HG02642 (cell line): Measurements from ENCODE around the gene SDF2L1.
"Not testable (repeated sequence)": the region's sequence is repeated elsewhere in the genome, so short reads cannot be mapped to it uniquely, and the experiment has no call there.

Experiments
- ATAC-seq: cut with Tn5 transposase; IDR thresholded peaks from one replicate; pipeline ENCODE4 v1.9.1; 2021; ENCODE audit warnings: mild to moderate bottlenecking; ENCODE audit not compliant: unreplicated experiment, poor library complexity

SDF2L1 gene

DNA sequence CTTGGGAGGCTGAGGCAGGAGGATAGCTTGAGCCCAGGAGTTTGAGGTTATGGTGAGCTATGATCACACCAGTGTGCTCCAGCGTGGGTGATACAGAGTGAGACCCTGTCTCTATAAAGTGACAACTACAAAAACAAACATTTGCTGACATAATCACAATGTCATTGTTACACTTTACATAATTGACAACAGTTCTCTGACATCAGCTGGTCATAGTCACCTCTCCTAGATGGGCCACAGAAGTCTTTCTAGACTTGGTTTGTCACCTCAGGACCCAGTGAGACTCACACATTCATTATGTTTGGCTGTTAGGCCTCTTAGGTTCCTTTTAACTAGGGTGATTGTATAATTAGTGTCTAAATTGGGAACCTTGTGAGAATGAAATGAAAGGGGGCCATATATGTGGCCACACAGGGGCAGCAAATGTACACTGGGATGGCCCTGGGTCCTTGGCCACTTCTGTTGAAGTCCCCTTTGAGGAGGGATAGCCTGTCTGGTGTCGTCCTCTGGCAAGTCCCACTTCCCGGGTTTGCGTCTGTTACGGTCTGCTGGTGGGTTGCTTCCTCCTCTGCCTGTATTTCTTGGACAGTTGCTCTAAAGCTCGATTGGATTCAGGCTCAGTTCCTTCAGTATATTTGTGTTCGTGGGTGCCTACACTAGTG is 17.9 kb downstream of the SDF2L1 start:
- no peak for ATAC-seq

GRCh38 chr22:21660904-21661303 is 18.8 kb downstream of the SDF2L1 start:
- ATAC-seq: no peak

GRCh38 chr22:21661991-21662390 is 19.9 kb downstream of the SDF2L1 start:
- no peak for ATAC-seq

- ATAC-seq: no peak
These were observed 21.6 kb downstream of the SDF2L1 start for GRCh38 chr22:21663738-21664137.

DNA sequence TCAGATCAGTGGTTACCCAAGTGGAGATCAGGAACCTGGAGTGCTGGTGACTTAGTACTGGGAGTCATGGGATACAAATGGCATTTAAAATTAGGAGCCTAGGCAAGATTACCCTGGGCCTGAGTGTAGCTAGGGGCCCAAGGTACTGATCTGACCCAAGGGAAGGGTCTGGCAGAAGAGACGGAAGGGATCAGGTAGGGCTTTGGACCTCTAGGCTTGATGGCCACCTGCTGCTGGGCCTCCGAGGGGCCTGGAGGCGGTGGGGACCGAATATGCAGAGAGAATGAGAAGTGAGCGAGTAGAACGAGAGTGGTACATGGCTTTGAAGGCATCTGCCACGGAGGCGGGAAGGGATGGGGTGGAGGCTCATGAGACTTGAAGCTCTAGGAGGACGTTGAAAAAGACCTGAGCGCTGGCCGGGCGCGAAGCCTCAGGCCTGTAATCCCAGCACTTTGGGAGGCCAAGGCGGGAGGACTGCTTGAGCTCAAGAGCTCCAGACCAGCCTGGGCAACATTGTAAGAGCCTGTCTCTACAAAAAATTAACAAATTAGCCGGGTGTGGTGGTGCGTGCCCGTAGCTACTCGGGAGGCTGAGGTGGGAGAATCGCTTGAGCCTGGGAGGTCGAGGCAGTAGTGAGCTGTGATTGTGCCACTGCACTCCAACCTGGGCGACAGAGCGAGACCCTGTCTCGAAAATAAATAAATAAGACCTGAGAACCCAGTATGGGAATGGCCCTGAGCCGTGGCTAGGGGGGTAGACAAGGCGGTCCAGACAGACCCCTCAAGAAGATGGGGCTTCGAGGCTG is 23.1 kb downstream of the SDF2L1 start:
- ATAC-seq: no peak

GRCh38 chr22:21666786-21667185 is 24.7 kb downstream of the SDF2L1 start:
- no peak for ATAC-seq

DNA sequence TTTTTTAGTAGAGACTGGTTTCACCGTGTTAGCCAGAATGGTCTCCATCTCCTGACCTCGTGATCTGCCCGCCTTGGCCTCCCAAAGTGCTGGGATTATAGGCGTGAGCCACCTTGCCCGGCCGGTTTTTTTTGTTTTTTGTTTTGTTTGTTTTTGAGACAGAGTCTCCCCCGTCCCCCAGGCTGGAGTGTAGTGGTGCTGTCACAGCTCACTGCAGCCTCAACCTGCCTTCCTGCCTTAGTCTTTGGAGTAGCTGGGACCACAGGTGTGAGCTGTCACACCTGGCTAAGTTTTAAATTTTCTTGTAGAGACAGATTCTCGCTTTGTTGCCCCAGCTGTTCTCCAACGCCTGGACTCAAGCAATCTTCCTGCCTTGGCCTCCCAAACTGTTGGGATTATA is 26.9 kb downstream of the SDF2L1 start:
- ATAC-seq: no peak

GRCh38 chr22:21672107-21672629 is 30.1 kb downstream of the SDF2L1 start:
- no peak for ATAC-seq

DNA sequence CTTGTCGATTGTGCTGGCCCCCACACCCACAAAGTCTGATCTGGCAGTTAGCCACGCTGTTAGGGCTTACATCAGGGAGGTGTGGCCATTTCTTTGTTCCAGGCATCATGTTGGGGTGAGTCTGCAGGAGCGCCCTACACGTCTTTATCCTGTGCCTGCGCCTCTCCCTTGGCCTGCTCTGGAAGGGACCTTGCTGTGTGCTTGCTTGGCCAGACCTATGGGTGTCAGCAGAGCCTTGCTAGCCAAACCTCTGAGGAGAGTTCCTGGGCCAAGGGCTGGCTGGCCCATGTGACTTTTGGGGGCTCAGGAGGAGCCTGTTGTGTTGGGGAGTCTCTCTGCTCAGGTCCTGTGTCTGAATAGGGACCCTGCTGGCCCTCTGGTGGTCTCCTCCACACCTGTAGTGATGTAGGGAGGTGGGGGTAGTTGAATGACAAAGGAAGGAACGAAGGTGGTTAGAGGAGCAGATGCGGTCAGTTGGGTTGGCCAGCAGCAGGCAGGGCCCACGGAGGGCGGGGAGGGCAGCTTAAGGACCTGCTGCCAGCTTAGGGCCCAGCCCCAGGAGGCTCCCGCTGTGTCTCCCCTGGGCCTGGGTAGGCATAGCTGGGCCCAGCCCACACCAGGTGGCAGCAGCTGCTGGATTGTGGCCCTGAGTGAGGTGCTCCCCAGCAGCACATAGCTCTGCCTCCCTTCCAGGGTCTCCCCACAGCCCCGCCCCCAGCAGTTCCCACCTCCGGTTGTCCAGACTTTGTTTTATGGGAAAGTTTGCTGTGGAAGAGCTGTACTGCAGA is 31.6 kb downstream of the SDF2L1 start:
- ATAC-seq: no peak

GRCh38 chr22:21674638-21675245 is 32.6 kb downstream of the SDF2L1 start:
- ATAC-seq: no peak

DNA sequence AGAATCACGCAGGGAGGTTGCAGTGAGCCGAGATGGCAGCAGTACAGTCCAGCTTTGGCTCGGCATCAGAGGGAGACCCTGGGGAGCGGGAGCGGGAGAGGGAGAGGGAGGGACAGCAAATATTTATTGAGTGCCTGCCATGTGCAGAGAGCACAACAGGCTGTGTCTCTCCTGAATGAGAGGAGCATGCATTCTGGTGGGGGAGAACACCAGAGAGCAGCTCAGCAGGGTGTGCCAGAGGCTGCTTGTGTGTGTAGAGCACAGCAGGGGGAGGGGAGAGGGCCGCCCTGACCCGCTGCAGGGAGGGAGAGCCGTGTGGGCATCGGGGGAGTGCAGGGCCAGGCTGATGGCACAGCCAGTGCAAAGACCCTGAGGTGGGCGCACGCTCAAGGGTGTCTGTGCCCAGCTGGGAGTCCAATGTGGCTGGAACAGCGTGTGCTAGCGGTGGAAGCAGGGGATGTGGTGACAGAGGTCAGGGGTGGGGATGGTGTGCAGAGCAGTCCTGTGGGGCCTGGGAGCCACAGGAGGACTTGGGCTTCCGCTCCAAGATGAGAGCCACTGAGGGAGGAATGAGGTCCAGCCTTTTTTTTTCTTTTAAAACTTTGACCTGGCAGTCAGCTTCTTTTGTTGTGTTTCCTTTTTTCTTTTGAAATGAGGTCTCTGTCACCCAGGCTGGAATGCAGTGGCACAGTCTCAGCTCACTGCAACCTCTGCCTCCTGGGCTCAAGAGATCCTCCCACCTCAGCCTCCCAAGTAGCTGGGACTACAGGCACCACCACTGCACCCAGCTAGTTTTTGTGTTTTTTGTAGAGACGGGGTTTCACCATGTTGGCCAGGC is 35.7 kb downstream of the SDF2L1 start:
- ATAC-seq: no peak

- not testable (repeated sequence) for ATAC-seq
These were observed 36.7 kb downstream of the SDF2L1 start for GRCh38 chr22:21678842-21679241.

DNA sequence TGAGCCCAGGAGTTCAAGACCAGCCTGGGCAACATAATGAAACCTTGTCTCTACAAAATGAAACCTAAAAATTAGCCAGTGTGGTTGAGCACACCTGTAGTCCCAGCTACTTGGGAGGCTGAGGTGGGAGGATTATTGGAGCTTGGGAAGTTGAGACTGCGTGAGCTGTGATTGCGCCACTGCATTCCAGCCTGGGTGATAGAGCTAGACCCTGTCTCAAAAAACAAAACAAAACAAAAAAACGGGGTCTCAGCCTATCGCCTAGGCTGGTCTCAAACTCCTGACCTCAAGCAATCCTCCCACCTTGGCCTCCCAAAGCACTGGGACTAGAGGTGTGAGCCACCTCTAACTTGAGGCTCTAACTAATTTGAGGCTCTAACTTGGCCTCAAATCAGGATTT is 37.3 kb downstream of the SDF2L1 start:
- no peak for ATAC-seq

DNA sequence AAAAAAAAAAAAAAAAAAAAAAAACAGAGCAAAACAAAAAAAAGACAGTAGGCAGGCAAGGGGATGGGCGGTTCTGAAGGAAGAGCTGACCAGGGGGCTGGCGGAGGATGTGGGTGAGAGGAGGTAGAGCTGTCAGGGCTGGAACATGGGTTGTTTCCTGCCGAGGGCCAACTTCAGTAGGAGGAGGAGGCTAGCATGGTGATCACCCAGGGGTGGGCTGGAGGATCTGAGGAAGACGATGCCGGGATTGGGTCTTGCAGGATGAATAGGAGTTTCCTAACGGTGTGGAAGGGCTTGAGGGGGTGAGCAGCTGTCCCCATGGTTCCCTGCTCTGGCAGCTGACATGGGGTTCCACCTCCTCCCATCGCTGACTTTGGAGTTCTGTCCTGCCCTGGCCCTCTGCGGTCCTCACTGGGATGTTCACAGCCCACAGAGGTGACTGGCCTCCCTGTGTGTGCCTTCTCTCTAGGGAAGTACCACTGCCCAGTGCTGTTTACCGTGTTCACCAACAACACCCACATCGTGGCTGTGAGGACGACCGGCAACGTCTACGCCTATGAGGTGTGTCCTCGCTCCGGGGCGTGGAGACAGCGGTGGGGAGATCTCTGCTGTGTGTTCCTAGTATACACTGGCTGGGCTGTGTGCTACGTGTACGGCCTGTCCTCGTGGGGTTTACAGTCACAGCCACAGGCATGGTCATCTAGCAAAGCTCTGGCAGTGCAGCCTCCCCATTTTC is 38.9 kb downstream of the SDF2L1 start:
- ATAC-seq: no peak

DNA sequence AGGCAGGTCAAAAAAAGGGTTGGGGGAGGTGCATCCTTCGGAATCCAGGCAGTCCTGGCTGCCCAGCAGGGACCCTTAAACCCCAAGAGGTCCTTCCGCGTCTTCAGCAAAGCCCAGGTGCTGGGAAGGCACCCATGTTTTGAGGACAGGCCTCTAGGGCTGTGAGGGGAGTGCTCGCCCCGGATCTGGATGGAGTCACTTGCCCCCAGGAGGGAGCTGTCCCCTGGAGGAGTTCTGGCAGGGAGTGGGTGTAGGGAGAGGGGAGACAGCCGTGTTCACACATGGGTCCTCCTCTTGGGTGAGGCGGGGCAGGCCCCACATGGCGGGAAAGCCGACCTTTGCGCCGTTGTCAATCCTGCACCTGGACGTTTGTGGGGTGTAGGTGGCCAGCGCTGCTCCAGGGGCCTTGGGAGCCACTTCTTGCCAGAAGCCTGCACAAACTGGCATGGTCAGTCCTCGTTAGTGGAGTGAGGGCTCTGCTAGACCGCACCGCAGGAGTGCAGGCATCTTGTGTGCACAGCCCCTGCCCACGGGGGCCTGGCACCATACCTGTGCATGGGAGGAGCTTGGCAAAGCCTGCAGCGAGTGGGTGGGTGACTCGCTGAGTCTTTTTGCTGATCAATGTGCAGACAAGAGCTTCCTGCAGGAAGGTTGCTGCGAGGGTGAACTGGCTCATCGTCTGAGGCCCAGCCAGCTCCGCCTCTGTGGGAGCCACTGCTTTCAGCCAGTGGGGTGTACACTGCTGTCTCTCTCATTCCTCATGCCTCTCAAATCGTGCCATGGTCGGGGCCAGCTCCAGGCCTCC is 39.7 kb downstream of the SDF2L1 start:
- no peak for ATAC-seq

DNA sequence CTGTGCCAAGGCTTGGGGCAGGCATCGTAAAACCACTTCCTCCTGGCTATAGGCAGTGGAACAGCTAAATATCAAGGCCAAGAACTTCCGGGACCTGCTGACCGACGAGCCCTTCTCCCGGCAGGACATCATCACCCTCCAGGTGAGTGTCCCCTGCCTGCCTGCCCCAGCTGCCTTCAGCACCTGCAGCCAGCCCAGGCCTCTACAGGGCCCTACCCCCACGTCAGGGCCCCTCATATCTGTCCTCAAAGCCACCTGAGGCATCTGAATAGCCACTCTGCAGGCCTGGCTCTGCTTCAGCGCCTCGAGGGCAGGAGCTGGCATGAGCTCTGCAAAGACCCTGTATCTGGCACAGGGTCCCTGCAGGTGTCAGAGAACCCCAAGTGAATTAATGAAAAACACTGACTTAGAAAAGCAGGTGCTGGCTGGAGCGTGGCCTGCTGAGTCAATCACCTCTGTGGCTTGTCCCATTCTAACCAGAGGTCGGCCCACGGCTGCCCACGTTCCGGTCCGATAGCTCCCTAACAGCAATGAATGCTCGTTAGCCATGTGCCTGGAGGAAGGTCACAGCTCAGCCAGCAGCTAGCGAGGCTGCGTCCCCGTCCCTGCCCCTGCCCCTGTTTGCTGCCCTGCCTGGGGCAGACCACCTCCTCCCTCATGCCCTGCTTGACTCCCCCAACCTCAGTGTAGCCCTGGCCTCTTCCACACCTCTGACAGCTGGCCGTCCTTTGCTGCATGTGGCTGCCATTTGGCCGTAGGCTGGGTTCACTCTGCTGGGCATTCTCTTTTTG is 40.5 kb downstream of the SDF2L1 start:
- ATAC-seq: no peak

GRCh38 chr22:21683401-21683811 is 41.3 kb downstream of the SDF2L1 start:
- ATAC-seq: no peak
